ENCODE results near the gene ABHD18.

- TF ChIP-seq CTCF (IDR thresholded peaks at IDR 0.05; ENCODE audit: poor library complexity) (no peak), EZH2phosphoT487 (IDR thresholded peaks at IDR 0.05; ENCODE audit: low read depth, severe bottlenecking, unreplicated experiment) (no peak), EZH2 (IDR thresholded peaks at IDR 0.05; ENCODE audit: borderline replicate concordance) (no peak)
These were observed 27.9 kb downstream of the ABHD18 start for GRCh38 chr4:127993151-127993550.
